GM10266 (cell line): ENCODE data around the gene EXOC3.
"Not testable (repeated sequence)": the region's sequence is repeated elsewhere in the genome, so short reads cannot be mapped to it uniquely, and the experiment has no call there.

Experiments
- DNase-seq: peaks from one replicate; pipeline ENCODE4 v3.0.0; 2012; ENCODE audit errors: extremely low spot score
- TF ChIP-seq, protein P1 (sequence below): IDR thresholded peaks from 2 replicates; pipeline ENCODE4 v1.5.1; 2012; ENCODE audit warnings: mild to moderate bottlenecking, low read depth; ENCODE audit not compliant: control insufficient read depth, insufficient read depth; ENCODE audit errors: missing control alignments

Gene EXOC3

GRCh38 chr5:482506-482905 is 39.5 kb downstream of the EXOC3 start:
- DNase-seq: no peak
- TF ChIP-seq, protein P1, sequence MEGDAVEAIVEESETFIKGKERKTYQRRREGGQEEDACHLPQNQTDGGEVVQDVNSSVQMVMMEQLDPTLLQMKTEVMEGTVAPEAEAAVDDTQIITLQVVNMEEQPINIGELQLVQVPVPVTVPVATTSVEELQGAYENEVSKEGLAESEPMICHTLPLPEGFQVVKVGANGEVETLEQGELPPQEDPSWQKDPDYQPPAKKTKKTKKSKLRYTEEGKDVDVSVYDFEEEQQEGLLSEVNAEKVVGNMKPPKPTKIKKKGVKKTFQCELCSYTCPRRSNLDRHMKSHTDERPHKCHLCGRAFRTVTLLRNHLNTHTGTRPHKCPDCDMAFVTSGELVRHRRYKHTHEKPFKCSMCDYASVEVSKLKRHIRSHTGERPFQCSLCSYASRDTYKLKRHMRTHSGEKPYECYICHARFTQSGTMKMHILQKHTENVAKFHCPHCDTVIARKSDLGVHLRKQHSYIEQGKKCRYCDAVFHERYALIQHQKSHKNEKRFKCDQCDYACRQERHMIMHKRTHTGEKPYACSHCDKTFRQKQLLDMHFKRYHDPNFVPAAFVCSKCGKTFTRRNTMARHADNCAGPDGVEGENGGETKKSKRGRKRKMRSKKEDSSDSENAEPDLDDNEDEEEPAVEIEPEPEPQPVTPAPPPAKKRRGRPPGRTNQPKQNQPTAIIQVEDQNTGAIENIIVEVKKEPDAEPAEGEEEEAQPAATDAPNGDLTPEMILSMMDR: no peak

GRCh38 chr5:483011-483410 is 40.0 kb downstream of the EXOC3 start:
- no peak for DNase-seq
- TF ChIP-seq, protein P1: no peak

DNA sequence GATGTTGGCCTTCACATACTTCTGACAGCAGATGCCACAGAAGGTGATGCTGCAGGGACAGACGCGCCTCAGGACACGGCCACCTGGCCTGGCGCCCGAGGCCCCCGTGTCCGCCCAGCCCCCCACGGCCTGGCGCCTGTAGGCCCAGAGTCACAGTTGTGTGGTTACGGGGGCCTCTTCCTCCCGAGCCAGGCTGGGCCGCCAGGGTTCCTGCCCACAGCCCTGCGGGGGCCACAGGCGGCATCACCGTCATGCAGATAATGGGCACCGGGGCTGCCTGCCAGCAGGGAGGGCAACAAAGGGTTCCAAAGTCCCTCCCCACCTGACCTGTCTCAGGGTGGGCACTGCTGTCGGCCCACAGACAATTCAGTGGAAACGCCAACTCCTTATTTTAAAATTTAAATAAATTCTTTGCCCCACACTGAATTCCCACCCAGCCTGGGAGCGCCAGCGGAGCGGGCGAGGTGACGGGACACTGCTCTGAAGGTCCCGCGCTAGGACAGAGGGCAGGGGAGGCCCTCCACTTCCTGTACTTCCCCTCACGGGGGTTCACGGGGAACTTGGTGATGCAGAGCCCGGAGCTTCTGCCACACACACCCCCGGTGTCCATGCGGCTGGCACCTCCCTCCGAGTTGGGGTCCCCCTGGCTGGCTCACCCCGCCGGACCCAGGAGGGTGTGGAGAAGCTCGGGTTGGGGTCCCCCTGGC is 40.6 kb downstream of the EXOC3 start:
- TF ChIP-seq, protein P1: no peak
- no peak for DNase-seq

DNA sequence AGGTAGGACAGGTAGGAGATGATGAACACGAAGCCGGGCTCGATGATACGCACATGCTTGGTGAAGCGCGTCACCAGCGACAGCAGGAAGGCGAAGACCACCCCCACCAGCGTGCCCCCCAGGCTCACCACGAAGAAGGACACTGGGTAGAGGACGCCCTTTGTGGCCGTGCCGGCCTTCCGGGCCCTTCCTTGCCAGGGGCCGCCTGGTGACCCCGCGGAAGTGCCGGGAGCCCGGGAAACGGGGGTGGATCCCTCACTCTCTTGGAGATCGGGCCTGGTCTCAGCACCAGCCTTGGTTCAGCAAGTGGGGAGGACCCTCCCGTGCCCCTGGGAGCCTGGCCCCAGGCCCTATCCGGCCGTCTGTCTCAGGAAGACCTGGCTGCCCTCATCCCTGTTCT is 41.6 kb downstream of the EXOC3 start:
- TF ChIP-seq, protein P1: no peak
- no peak for DNase-seq

DNA sequence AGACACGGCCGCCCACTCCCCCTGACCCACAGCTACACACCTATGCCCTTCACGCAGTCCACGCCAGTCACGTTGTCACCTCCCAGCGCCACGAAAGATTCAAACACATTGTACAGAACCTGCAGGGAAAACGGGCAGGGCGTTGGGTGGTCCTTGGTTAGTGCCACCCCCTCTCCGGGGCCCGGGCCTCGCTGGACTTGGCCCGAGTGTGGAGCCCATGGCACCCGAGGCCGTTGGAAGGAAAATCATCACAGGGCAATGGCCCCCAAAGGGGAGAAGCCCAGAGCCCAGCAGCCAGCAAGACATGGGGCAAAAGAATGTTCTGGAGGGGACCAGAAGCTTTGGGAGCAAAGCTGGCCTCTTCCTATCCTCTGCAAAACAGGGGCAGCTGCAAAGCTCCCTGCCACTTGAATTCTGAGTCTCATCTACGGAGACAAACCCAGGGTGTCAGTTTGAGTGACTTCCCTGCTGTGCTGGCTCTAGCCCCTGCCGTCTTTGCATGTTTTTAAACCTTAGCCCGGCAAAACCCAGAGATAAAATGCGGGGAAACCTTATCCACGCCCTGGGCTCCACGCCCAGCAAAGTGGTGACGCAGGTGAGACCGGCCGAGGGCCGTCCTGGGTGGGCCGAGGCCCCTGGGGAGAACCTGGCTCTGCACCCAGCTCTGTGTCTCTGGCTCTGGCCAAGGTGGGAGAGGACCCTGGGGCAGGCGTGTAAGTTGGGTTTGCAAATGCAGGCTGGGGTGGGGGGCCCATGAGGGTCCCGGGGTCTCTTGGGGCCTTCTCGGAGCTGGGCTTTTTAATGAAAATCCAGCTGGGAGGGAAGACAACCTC is 42.4 kb downstream of the EXOC3 start:
- no peak for DNase-seq
- TF ChIP-seq, protein P1: no peak

DNA sequence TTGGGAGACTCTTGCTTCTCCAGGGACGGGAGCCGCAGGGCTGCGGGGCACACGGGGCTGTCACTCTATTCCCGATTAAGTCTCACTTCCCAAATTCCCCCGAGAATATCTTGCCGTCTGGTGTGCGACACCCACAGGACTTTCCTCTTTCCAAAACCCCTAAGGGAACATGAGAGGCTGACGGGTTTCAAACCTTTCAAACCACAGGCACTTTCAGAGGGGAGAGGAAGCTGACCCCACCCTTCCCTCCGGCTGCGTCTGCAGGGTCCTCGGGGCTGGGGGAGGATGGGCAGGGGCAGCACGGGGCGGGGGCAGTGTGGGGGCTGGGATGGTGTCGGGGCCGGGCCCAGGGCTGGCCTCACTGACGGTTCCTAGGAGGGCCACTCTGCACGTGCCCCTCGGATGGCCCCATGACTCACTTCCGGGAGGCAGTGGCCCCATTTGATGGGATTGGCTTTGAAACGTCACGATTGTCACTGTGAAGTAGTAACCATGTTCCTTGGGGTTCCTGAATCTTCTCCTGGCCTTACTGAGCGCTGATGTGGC is 43.0 kb downstream of the EXOC3 start:
- no peak for DNase-seq
- TF ChIP-seq, protein P1: no peak

- DNase-seq: not testable (repeated sequence)
These were observed 43.6 kb downstream of the EXOC3 start for GRCh38 chr5:486597-486996.
